HG03469 (cell line): ENCODE data around the gene ACTR1A.

Experiments used
- ATAC-seq: cut with Tn5 transposase; IDR thresholded peaks from one replicate; pipeline ENCODE4 v1.9.1; 2021; ENCODE audit warnings: mild to moderate bottlenecking, moderate library complexity, moderate number of reproducible peaks; ENCODE audit not compliant: unreplicated experiment

Gene ACTR1A

GRCh38 chr10:102491136-102491535 lies 11.4 kb downstream of the ACTR1A start:
- no peak for ATAC-seq

- no peak for ATAC-seq
Observed at GRCh38 chr10:102485093-102485784, 17.3 kb downstream of the ACTR1A start.

GRCh38 chr10:102484021-102484420 lies 18.5 kb downstream of the ACTR1A start:
- ATAC-seq, result no peak

- no peak for ATAC-seq
Observed at GRCh38 chr10:102480396-102480795, 22.1 kb downstream of the ACTR1A start.

GRCh38 chr10:102479651-102480050 lies 22.9 kb downstream of the ACTR1A start:
- ATAC-seq, result no peak

- no peak for ATAC-seq
Observed at GRCh38 chr10:102476466-102477141, 25.9 kb downstream of the ACTR1A start.

GRCh38 chr10:102475451-102476040 lies 27.0 kb downstream of the ACTR1A start:
- no peak for ATAC-seq

GRCh38 chr10:102473445-102474331 lies 28.8 kb downstream of the ACTR1A start:
- no peak for ATAC-seq

- ATAC-seq, result no peak
Observed at GRCh38 chr10:102470579-102471546, 31.6 kb downstream of the ACTR1A start.

- no peak for ATAC-seq
Observed at GRCh38 chr10:102468683-102469082, 33.8 kb downstream of the ACTR1A start.

- no peak for ATAC-seq
Observed at GRCh38 chr10:102467971-102468438, 34.5 kb downstream of the ACTR1A start.

- no peak for ATAC-seq
Observed at GRCh38 chr10:102467318-102467717, 35.2 kb downstream of the ACTR1A start.

- ATAC-seq, result no peak
Observed at GRCh38 chr10:102465466-102465865, 37.0 kb downstream of the ACTR1A start.

- ATAC-seq, result no peak
Observed at GRCh38 chr10:102463983-102464382, 38.5 kb downstream of the ACTR1A start.

- ATAC-seq, result no peak
Observed at GRCh38 chr10:102462512-102463054, 39.9 kb downstream of the ACTR1A start.

- ATAC-seq, result no peak
Observed at GRCh38 chr10:102461187-102462054, 41.1 kb downstream of the ACTR1A start.

GRCh38 chr10:102460836-102461186 lies 41.7 kb downstream of the ACTR1A start:
- no peak for ATAC-seq

GRCh38 chr10:102458656-102459055 lies 43.9 kb downstream of the ACTR1A start:
- ATAC-seq, result no peak
